Upper lobe of left lung (tissue), 6 donors: ENCODE data around the gene PTPN13. TPM values are rescaled to one million over a fixed set of nuclear protein-coding genes. Genes with fewer than 3 reads are reported as not detected.

Experiments used
- ATAC-seq, 2 donors: fragments of 200-7000 bp; cut with Tn5 transposase; one replicate each; pipeline ENCODE4 v1.9.1; 2022; ENCODE audit warnings: mild to moderate bottlenecking in 2 of 2, moderate library complexity in 2 of 2; ENCODE audit not compliant: low FRiP score in 2 of 2
- DNase-seq, 2 donors: peaks; one replicate each; pipeline ENCODE4 v3.0.0-alpha.2; 2019 to 2020
- H3K27ac ChIP-seq, 4 donors: fragments of 200-600 bp; sonication (generic); one replicate each; pipeline ENCODE4 v1.5.1; 2016 to 2019
- H3K27me3 ChIP-seq, 4 donors: fragments of 200-600 bp; sonication (generic); one replicate each; pipeline ENCODE4 v1.5.1; 2017 to 2019
- H3K36me3 ChIP-seq, 4 donors: fragments of 200-600 bp; sonication (generic); one replicate each; pipeline ENCODE4 v1.5.1; 2016 to 2019
- H3K4me1 ChIP-seq, 4 donors: fragments of 200-600 bp; sonication (generic); one replicate each; pipeline ENCODE4 v1.5.1; 2018 to 2019
- H3K4me3 ChIP-seq, 4 donors: fragments of 200-600 bp; sonication (generic); one replicate each; pipeline ENCODE4 v1.5.1; 2017 to 2019; ENCODE audit warnings: mild to moderate bottlenecking in 2 of 4, moderate library complexity in 1 of 4
- H3K9me3 ChIP-seq, 4 donors: fragments of 200-600 bp; sonication (generic); one replicate each; pipeline ENCODE4 v1.5.1; 2018 to 2019
- EP300 ChIP-seq, 4 donors: sonication (generic); formaldehyde crosslinking; IDR thresholded peaks; one replicate each; pipeline ENCODE4 v1.5.1; 2017; ENCODE audit warnings: antibody characterized with exemption in 4 of 4, control low read depth in 2 of 4
- POLR2A ChIP-seq, 4 donors: fragments of 450-650 bp; IDR thresholded peaks; one replicate each; pipeline ENCODE4 v1.5.1; 2016 to 2017; ENCODE audit warnings: antibody characterized with exemption in 4 of 4, mild to moderate bottlenecking in 2 of 4
- POLR2AphosphoS5 ChIP-seq, 2 donors: sonication (generic); formaldehyde crosslinking; IDR thresholded peaks; one replicate each; pipeline ENCODE4 v1.5.1; 2017; ENCODE audit warnings: antibody characterized with exemption in 2 of 2
- WGBS, 2 donors: methylation state at CpG; one replicate each; pipeline ENCODE4 v1.1.5; 2017 to 2018; 5-methylcytosine and 5-hydroxymethylcytosine counted together
- total RNA-seq, 6 donors: library from RNA; depleted of rRNA in 4 of 6; stranded (reverse); fragments of >200 nt in 4 of 6; gene quantifications; one replicate each; pipeline versions ENCODE4 v1.1.0 to v1.2.1, GENCODE V29; 2016 to 2021
- TF ChIP-seq, protein P1 (sequence below), 6 experiments: fragments of 450-650 bp in 4 of 6; fragments of 200-600 bp in 2 of 6; sonication (generic) in 2 of 6; IDR thresholded peaks; one replicate each; pipeline ENCODE4 v1.5.1; 2016 to 2019; ENCODE audit warnings: antibody characterized with exemption in 6 of 6
- donor health status: DM: no; HTN: no; CAD: no; lungs with moderate emphysema.
- donor health status: DM: no; HTN: yes; CAD: no; lungs with severe emphysema.

PTPN13 gene
- total RNA-seq, 6 donors from 2014 or later, result 50.1 to 163 (median 96.7) TPM

DNA sequence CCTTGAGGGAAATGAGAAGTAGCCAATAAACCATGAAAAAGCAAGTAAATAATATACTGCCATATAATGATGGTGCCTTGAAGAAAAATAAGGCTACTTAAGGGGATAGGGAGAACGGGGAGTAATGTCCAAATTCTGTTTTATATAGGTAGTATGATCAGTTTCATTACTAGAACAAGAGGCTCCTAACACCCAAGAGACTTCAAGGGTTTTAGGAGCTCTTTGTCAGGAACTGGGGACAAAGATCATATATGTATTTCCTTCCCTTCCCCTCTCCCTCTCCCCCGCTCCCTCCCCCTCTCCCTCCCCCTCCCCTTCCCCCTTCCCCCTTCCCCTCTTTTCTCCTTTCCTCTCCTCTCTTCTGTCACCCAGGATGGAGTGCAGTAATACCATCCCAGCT lies 127.3 kb downstream of the PTPN13 start:
- Histone ChIP-seq H3K4me3 (no peak overlapping the region), H3K27me3 (no peaks in the 10 kb centered on the region), H3K9me3 (no peaks in the 10 kb centered on the region), H3K27ac (no peak overlapping the region), H3K4me1 (no peaks in the 10 kb centered on the region), H3K36me3 (peaks cover 0 to 7% (median 4%) of the 10 kb centered on the region in 4 donors)
- DNase-seq (no peak), ATAC-seq (no peak)
- WGBS, 2 donors, result 75 to 80% methylated on average over 2 of the region's 2 CpGs
- no peak for TF ChIP-seq POLR2AphosphoS5 (IDR thresholded peaks at IDR 0.05)

DNA sequence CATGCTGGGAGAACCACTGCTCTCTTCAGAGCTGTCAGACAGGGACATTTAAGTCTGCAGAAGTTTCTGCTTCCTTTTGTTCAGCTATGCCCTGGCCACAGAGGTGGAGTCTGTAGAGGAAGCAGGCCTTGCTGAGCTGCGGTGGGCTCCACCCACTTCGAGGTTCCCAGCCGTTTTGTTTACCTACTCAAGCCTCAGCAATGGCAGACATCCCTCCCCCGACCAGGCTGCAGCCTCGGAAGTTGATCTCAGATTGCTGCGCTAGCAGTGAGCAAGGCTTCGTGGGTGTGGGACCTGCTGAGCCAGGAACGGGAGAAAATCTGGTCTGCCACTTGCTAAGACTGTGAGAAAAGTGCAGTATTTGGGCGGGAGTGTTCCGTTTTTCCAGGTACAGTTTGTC lies 136.2 kb downstream of the PTPN13 start:
- no peak overlapping the region for H3K27ac ChIP-seq
- ATAC-seq (no peak), DNase-seq (no peak)
- H3K9me3 ChIP-seq, result no peaks in the 10 kb centered on the region
- H3K36me3 ChIP-seq, result peaks cover 0 to 5% (median 0%) of the 10 kb centered on the region in 4 donors
- WGBS, 2 donors, result 75 to 76% methylated on average over 6 to 10 of the region's 10 CpGs
- TF ChIP-seq, protein P1, sequence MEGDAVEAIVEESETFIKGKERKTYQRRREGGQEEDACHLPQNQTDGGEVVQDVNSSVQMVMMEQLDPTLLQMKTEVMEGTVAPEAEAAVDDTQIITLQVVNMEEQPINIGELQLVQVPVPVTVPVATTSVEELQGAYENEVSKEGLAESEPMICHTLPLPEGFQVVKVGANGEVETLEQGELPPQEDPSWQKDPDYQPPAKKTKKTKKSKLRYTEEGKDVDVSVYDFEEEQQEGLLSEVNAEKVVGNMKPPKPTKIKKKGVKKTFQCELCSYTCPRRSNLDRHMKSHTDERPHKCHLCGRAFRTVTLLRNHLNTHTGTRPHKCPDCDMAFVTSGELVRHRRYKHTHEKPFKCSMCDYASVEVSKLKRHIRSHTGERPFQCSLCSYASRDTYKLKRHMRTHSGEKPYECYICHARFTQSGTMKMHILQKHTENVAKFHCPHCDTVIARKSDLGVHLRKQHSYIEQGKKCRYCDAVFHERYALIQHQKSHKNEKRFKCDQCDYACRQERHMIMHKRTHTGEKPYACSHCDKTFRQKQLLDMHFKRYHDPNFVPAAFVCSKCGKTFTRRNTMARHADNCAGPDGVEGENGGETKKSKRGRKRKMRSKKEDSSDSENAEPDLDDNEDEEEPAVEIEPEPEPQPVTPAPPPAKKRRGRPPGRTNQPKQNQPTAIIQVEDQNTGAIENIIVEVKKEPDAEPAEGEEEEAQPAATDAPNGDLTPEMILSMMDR (IDR thresholded peaks at IDR 0.05), result no peak
- no peak for TF ChIP-seq POLR2A (IDR thresholded peaks at IDR 0.05)
- TF ChIP-seq POLR2AphosphoS5 (IDR thresholded peaks at IDR 0.05), result no peak
- TF ChIP-seq EP300 (IDR thresholded peaks at IDR 0.05), result no peak
- H3K4me1 ChIP-seq, result no peaks in the 10 kb centered on the region
- H3K4me3 ChIP-seq, result no peak overlapping the region
- H3K27me3 ChIP-seq, result no peaks in the 10 kb centered on the region

DNA sequence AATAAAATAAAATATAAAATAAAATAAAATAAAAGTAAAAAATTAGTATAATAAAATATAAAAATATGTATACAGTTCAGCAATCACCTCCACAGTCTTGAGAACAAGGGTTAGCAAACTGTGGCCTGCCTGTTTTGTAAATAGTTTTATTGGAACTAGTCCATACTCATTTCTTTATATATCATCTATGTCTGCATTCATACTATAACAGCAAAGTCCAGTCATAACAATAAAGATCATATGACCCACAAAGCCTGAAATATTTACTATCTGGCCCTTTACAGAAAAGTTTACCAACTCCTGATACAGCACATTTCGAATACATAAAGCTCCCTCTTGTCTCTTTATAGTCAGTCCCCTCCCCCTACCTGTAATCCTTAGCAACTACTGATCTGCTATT lies 143.1 kb downstream of the PTPN13 start:
- DNase-seq, result no peak
- Histone ChIP-seq H3K4me1 (no peaks in the 10 kb centered on the region), H3K27me3 (no peaks in the 10 kb centered on the region), H3K36me3 (peaks cover 0 to 7% (median 2%) of the 10 kb centered on the region in 4 donors), H3K27ac (no peak overlapping the region), H3K4me3 (no peak overlapping the region), H3K9me3 (no peaks in the 10 kb centered on the region)
- WGBS, 2 donors, result 86 to 90% methylated on average over 1 of the region's 1 CpG
- no peak for ATAC-seq
- no peak for TF ChIP-seq POLR2A (IDR thresholded peaks at IDR 0.05)
- no peak for TF ChIP-seq EP300 (IDR thresholded peaks at IDR 0.05)
- TF ChIP-seq POLR2AphosphoS5 (IDR thresholded peaks at IDR 0.05), result no peak
- TF ChIP-seq, protein P1 (IDR thresholded peaks at IDR 0.05), result no peak

DNA sequence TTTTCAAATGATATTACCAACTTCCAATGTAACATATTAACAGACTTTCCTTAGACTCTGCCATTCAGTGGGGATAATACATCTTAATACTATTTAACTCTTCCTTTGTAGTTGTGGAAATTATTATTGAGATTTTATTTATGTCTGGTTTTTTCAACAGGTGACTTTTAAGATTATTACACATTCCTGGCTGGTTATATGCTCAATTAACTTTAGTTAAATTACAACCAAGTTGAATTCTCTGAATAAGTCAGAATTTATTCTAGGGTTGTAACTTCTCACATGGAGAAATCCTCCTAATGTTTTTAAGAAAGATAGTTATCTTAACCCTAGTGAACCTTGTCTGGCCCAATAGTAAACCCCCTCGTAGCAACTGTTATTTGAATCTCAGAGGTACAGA lies 147.7 kb downstream of the PTPN13 start:
- no peaks in the 10 kb centered on the region for H3K4me1 ChIP-seq
- no peak overlapping the region for H3K27ac ChIP-seq
- no peak for TF ChIP-seq POLR2AphosphoS5 (IDR thresholded peaks at IDR 0.05)
- no peak for DNase-seq
- H3K36me3 ChIP-seq, result peaks cover 0 to 4% (median 0%) of the 10 kb centered on the region in 4 donors
- ATAC-seq, result no peak
- no peaks in the 10 kb centered on the region for H3K9me3 ChIP-seq
- no peak overlapping the region for H3K4me3 ChIP-seq
- H3K27me3 ChIP-seq, result no peaks in the 10 kb centered on the region
- WGBS, 2 donors, result 74 to 81% methylated on average over 1 of the region's 1 CpG

DNA sequence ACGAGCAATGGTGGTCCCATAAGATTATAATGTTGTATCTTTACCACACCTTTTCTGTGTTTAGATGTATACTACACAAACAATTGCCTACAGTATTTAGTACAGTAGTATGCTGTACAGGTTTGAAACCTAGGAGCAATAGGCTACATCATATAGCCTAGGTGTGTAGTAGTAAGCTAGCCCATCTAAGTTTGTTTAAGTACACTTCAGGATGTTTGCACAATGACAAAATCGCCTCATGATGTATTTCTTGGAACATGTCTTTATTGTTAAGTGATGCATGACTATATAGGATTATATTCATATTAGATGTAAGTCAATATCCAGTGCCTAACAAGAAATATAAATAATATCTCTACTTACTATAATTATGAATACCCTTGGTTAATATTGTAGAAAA lies 150.5 kb downstream of the PTPN13 start:
- 77 to 84% methylated on average over 2 of the region's 2 CpGs for WGBS, 2 donors
- H3K4me1 ChIP-seq, result no peaks in the 10 kb centered on the region
- no peaks in the 10 kb centered on the region for H3K9me3 ChIP-seq
- no peak overlapping the region for H3K27ac ChIP-seq
- DNase-seq, result no peak
- H3K4me3 ChIP-seq, result no peak overlapping the region
- no peak for TF ChIP-seq POLR2A (IDR thresholded peaks at IDR 0.05)
- peaks cover 0 to 4% (median 0%) of the 10 kb centered on the region in 4 donors for H3K36me3 ChIP-seq
- H3K27me3 ChIP-seq, result no peaks in the 10 kb centered on the region
- no peak for ATAC-seq

DNA sequence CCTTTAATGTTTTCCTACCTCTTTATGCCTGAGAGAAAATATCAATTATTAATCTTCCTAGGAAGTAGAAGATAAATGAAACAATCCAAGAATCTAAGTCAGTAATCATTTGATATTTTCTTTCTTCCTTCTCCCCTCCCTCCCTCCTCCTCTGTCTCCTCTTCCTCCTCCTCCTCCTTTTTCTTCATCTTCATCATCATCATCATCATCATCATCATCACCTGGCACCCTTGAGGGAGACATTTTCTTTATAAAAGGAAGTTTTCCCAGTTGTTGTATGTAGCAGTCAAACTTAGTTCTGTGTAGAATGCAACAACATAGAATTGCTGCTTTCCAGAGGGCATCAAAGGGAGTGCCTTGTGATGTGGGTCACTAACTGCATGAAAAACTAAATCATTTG lies 155.0 kb downstream of the PTPN13 start:
- ATAC-seq (no peak), DNase-seq (no peak)
- Histone ChIP-seq H3K27me3 (no peaks in the 10 kb centered on the region), H3K4me3 (no peak overlapping the region), H3K4me1 (no peaks in the 10 kb centered on the region), H3K36me3 (peaks cover 0 to 10% (median 3%) of the 10 kb centered on the region in 4 donors), H3K27ac (no peak overlapping the region), H3K9me3 (no peaks in the 10 kb centered on the region)
- TF ChIP-seq POLR2AphosphoS5 (IDR thresholded peaks at IDR 0.05) (no peak), EP300 (IDR thresholded peaks at IDR 0.05) (no peak), POLR2A (IDR thresholded peaks at IDR 0.05) (no peak)
- TF ChIP-seq, protein P1 (IDR thresholded peaks at IDR 0.05), result no peak
